Hepatocyte (in vitro differentiated cells): ENCODE results near the gene ARHGAP28.

Source experiments
- EZH2phosphoT487 ChIP-seq: fragments of 200-600 bp; sonication (generic); IDR thresholded peaks from one replicate; pipeline ENCODE4 v1.6.1; 2018; ENCODE audit warnings: antibody characterized with exemption, mild to moderate bottlenecking, low read depth, moderate library complexity; ENCODE audit not compliant: unreplicated experiment, severe bottlenecking
- TF ChIP-seq, protein P1 (sequence below): fragments of 200-600 bp; sonication (generic); IDR thresholded peaks from 2 replicates; pipeline ENCODE4 v1.5.1; 2016; ENCODE audit warnings: antibody characterized with exemption, mild to moderate bottlenecking; ENCODE audit not compliant: poor library complexity

DNA sequence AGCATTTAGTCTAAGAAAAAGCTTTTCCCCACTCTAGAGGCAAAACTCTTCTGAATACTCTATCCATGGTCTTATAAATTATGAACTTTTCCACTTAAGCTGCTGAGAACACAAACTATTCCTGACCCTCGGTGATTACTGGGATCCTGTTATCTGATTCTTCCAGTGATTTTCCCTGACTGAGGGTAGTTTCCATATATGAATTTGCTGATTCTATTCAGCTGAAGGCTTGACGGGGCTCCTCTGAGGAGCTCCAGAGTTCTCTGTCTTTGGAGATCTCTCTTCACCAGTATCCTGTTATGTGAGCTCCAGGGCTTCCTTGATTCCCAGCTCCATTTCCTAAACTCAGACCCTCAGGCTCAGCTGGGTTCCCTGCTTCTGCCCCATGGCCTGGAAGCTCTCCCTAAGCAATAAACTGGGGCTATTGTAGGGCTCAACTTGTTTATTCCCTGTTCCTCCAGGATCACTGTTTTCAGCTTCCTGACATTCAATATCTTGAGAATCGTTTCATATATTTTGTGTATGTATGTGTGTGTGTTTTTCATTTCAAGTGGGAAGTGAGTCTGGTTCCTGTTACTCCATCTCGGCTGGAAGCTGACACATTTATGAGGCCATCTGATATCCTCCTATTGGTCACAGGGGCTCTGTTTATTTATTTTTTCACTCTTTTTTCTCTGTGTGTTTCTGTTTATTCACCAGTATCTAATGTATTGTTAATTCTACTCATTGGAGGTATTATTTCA, 78.2 kb downstream of the ARHGAP28 start:
- TF ChIP-seq, protein P1, sequence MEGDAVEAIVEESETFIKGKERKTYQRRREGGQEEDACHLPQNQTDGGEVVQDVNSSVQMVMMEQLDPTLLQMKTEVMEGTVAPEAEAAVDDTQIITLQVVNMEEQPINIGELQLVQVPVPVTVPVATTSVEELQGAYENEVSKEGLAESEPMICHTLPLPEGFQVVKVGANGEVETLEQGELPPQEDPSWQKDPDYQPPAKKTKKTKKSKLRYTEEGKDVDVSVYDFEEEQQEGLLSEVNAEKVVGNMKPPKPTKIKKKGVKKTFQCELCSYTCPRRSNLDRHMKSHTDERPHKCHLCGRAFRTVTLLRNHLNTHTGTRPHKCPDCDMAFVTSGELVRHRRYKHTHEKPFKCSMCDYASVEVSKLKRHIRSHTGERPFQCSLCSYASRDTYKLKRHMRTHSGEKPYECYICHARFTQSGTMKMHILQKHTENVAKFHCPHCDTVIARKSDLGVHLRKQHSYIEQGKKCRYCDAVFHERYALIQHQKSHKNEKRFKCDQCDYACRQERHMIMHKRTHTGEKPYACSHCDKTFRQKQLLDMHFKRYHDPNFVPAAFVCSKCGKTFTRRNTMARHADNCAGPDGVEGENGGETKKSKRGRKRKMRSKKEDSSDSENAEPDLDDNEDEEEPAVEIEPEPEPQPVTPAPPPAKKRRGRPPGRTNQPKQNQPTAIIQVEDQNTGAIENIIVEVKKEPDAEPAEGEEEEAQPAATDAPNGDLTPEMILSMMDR, result no peak
- no peak for TF ChIP-seq EZH2phosphoT487
